DMS153 (cell line): ENCODE data around the gene WDR82.
"Not testable (repeated sequence)": the region's sequence is repeated elsewhere in the genome, so short reads cannot be mapped to it uniquely, and the experiment has no call there.

Experiments
- DNase-seq: peaks from one replicate; lab custom pipeline; 2025; lab: John Stamatoyannopoulos, UW

Gene WDR82

GRCh38 chr3:52289338-52289746 lies 10.9 kb upstream of the WDR82 start:
- DNase-seq = no peak

- no peak for DNase-seq
These were observed 10.2 kb upstream of the WDR82 start for GRCh38 chr3:52288674-52289073.

- no peak for DNase-seq
These were observed 8.3 kb upstream of the WDR82 start for GRCh38 chr3:52286777-52287110.

GRCh38 chr3:52284051-52284450 lies 5.6 kb upstream of the WDR82 start:
- not testable (repeated sequence) for DNase-seq

GRCh38 chr3:52283306-52283705 lies 4.9 kb upstream of the WDR82 start:
- DNase-seq = no peak

- DNase-seq = no peak
These were observed 3.7 kb upstream of the WDR82 start for GRCh38 chr3:52281981-52282801.

GRCh38 chr3:52280050-52280461 lies 1.6 kb upstream of the WDR82 start:
- peak; percentile 11 for DNase-seq

GRCh38 chr3:52279596-52279995 lies 1.1 kb upstream of the WDR82 start:
- DNase-seq = no peak

GRCh38 chr3:52277972-52278509 lies 408 bp downstream of the WDR82 start:
- DNase-seq = no peak

- no peak for DNase-seq
These were observed 1.1 kb downstream of the WDR82 start for GRCh38 chr3:52277071-52277964.

GRCh38 chr3:52274781-52275180 lies 3.7 kb downstream of the WDR82 start:
- not testable (repeated sequence) for DNase-seq

GRCh38 chr3:52272831-52273230 lies 5.6 kb downstream of the WDR82 start:
- DNase-seq = no peak

GRCh38 chr3:52272172-52272571 lies 6.3 kb downstream of the WDR82 start:
- not testable (repeated sequence) for DNase-seq

GRCh38 chr3:52270252-52270754 lies 8.1 kb downstream of the WDR82 start:
- no peak for DNase-seq

- no peak for DNase-seq
These were observed 8.7 kb downstream of the WDR82 start for GRCh38 chr3:52269776-52270175.

- DNase-seq = no peak
These were observed 10.4 kb downstream of the WDR82 start for GRCh38 chr3:52268036-52268435.

- no peak for DNase-seq
These were observed 13.1 kb downstream of the WDR82 start for GRCh38 chr3:52265387-52265786.

GRCh38 chr3:52262447-52262846 lies 16.0 kb downstream of the WDR82 start:
- DNase-seq = no peak

GRCh38 chr3:52259448-52259847 lies 19.0 kb downstream of the WDR82 start:
- no peak for DNase-seq

GRCh38 chr3:52259035-52259434 lies 19.4 kb downstream of the WDR82 start:
- DNase-seq = no peak

GRCh38 chr3:52257911-52258310 lies 20.5 kb downstream of the WDR82 start:
- DNase-seq = no peak

GRCh38 chr3:52256622-52257021 lies 21.8 kb downstream of the WDR82 start:
- DNase-seq = no peak

- DNase-seq = no peak
These were observed 22.3 kb downstream of the WDR82 start for GRCh38 chr3:52256159-52256558.
